ENCODE measurements around the gene USP53. TPM values are rescaled to one million over a fixed set of nuclear protein-coding genes. Genes with fewer than 3 reads are reported as not detected.

Gene USP53
- total and polyA plus RNA-seq, 10 of the 15 experiments (the other 5 are each of a cell fraction or from before 2014, with no cell fraction given), result 0.23 to 4.0 (median 2.7) TPM

GRCh38 chr4:119229908-119230687, 17.6 kb downstream of the USP53 start:
- ATAC-seq (no peak), FAIRE-seq (no peak), DNase-seq (ENCODE audit: low read depth, low spot score) (no peak)
- Histone ChIP-seq H3K4me1 (ENCODE audit: control insufficient read depth, insufficient read depth, low read length) (no peaks in the 10 kb centered on the region), H3K79me2 (ENCODE audit: control insufficient read depth, insufficient read depth, low read length) (no peaks in the 10 kb centered on the region), H3K36me3 (ENCODE audit: control insufficient read depth in 2 of 2, insufficient read depth in 2 of 2, low read length in 1 of 2) (no peaks in the 10 kb centered on the region), H3K4me2 (ENCODE audit: control insufficient read depth, insufficient read depth) (no peak overlapping the region), H3K9ac (ENCODE audit: control insufficient read depth, insufficient read depth, low read length) (no peak overlapping the region), H2AFZ (ENCODE audit: control insufficient read depth, low read depth, low read length) (no peak overlapping the region), H4K20me1 (ENCODE audit: control insufficient read depth, insufficient read depth) (no peaks in the 10 kb centered on the region), H3K27me3 (replicated peaks in 1 of 2; ENCODE audit: control insufficient read depth in 2 of 2, insufficient read depth in 2 of 2, low read length in 1 of 2) (no peaks in the 10 kb centered on the region), H3K4me3 (no peak overlapping the region), H3K27ac (ENCODE audit: control insufficient read depth, insufficient read depth) (no peak overlapping the region), H3K9me3 (replicated peaks; ENCODE audit: control insufficient read depth, insufficient read depth, low read length) (no peaks in the 10 kb centered on the region)
- intact Hi-C loops (cut with micrococcal nuclease; ENCODE audit: unreplicated experiment) (no loop called here), in situ Hi-C loops (cut with MboI) (no loop called here)
- ChIA-PET POLR2A (no interaction called here), RAD21 (ENCODE audit: unreplicated experiment) (no interaction called here), SMC1A (ENCODE audit: uncharacterized antibody, unreplicated experiment) (no interaction called here), CTCF (no interaction called here)
- TF ChIP-seq RBBP5 (conservative IDR thresholded peaks at IDR 0.05) (no peak), IKZF1 (conservative IDR thresholded peaks at IDR 0.05) (no peak), PAX8 (IDR thresholded peaks at IDR 0.05) (no peak), STAT3 (IDR thresholded peaks at IDR 0.05; ENCODE audit: low read depth, low read length) (no peak), JUNB (IDR thresholded peaks at IDR 0.05) (no peak), SMAD5 (IDR thresholded peaks at IDR 0.05; ENCODE audit: low read depth) (no peak), MTA3 (IDR thresholded peaks at IDR 0.05; ENCODE audit: borderline replicate concordance, low read length) (no peak)
- no TSS peak for BruUV-seq (replicated peaks)
- WGBS (ENCODE audit: insufficient coverage, insufficient replicate concordance, low lambda C conversion rate, missing lambda C conversion rate), result 60% methylated on average over 4 of the region's 4 CpGs

- H3K4me2 ChIP-seq (ENCODE audit: control insufficient read depth, insufficient read depth), result no peak overlapping the region
- POLR2A ChIA-PET, result no interaction called here
- no peak overlapping the region for H3K9ac ChIP-seq (ENCODE audit: control insufficient read depth, insufficient read depth, low read length)
- no peaks in the 10 kb centered on the region for H3K9me3 ChIP-seq (replicated peaks; ENCODE audit: control insufficient read depth, insufficient read depth, low read length)
- H3K4me1 ChIP-seq (ENCODE audit: control insufficient read depth, insufficient read depth, low read length), result no peaks in the 10 kb centered on the region
- no peak overlapping the region for H3K4me3 ChIP-seq
- no peak for DNase-seq (ENCODE audit: low read depth, low spot score)
- in situ Hi-C loops (cut with MboI), result no loop called here
- H3K79me2 ChIP-seq (ENCODE audit: control insufficient read depth, insufficient read depth, low read length), result no peaks in the 10 kb centered on the region
- SMC1A ChIA-PET (ENCODE audit: uncharacterized antibody, unreplicated experiment), result no interaction called here
- TF ChIP-seq ZSCAN29 (IDR thresholded peaks at IDR 0.05) (no peak), CREB1 (IDR thresholded peaks at IDR 0.05; ENCODE audit: low read depth) (no peak), NR2C1 (IDR thresholded peaks at IDR 0.05) (no peak), NR2F1 (conservative IDR thresholded peaks at IDR 0.05) (no peak), TCF7 (IDR thresholded peaks at IDR 0.05; ENCODE audit: borderline replicate concordance) (no peak), USF2 (IDR thresholded peaks at IDR 0.05; ENCODE audit: borderline replicate concordance, low read depth, low read length) (no peak), MEF2A (IDR thresholded peaks at IDR 0.05; ENCODE audit: insufficient read depth, low read depth, low read length) (no peak), RAD21 (IDR thresholded peaks at IDR 0.05; ENCODE audit: insufficient read depth, low read depth, low read length) (no peak), POLR2AphosphoS5 (IDR thresholded peaks at IDR 0.05; ENCODE audit: low read length) (no peak), RUNX3 (IDR thresholded peaks at IDR 0.05; ENCODE audit: low read length) (no peak), NRF1 (conservative IDR thresholded peaks at IDR 0.05; ENCODE audit: low read depth, low read length) (no peak)
- H2AFZ ChIP-seq (ENCODE audit: control insufficient read depth, low read depth, low read length), result no peak overlapping the region
- no peaks in the 10 kb centered on the region for H3K36me3 ChIP-seq (ENCODE audit: control insufficient read depth in 2 of 2, insufficient read depth in 2 of 2, low read length in 1 of 2)
- intact Hi-C loops (cut with micrococcal nuclease; ENCODE audit: unreplicated experiment), result no loop called here
- WGBS (ENCODE audit: insufficient coverage, insufficient replicate concordance, low lambda C conversion rate, missing lambda C conversion rate), result 80% methylated on average over 3 of the region's 3 CpGs
- FAIRE-seq, result no peak
- no peak overlapping the region for H3K27ac ChIP-seq (ENCODE audit: control insufficient read depth, insufficient read depth)
- H3K27me3 ChIP-seq (replicated peaks in 1 of 2; ENCODE audit: control insufficient read depth in 2 of 2, insufficient read depth in 2 of 2, low read length in 1 of 2), result no peaks in the 10 kb centered on the region
- H4K20me1 ChIP-seq (ENCODE audit: control insufficient read depth, insufficient read depth), result no peaks in the 10 kb centered on the region
- CTCF ChIA-PET, result no interaction called here
- BruUV-seq (replicated peaks), result no TSS peak
- no peak for ATAC-seq
- RAD21 ChIA-PET (ENCODE audit: unreplicated experiment), result no interaction called here
Observed at GRCh38 chr4:119231491-119231890, 19.0 kb downstream of the USP53 start.

Data from GM12878 (cell line).